ENCODE results near the gene HOXB9. TPM values are rescaled to one million over a fixed set of nuclear protein-coding genes. Genes with fewer than 3 reads are reported as not detected.

HOXB9 gene
- polyA plus RNA-seq, 4 donors = 51.6 to 75.3 (median 66.7) TPM

GRCh38 chr17:48574505-48575065, 51.6 kb downstream of the HOXB9 start:
- no peak for DNase-seq (ENCODE audit: low read depth in 4 of 4, low spot score in 3 of 4)

- no peak for DNase-seq (ENCODE audit: low read depth in 4 of 4, low spot score in 3 of 4)
Measured at GRCh38 chr17:48571826-48572417, 54.2 kb downstream of the HOXB9 start.

Other genes with a start within 250 kb of the HOXB9 start
- gene SKAP1, start 196.1 kb downstream of the HOXB9 start, polyA plus RNA-seq (ENCODE audit: insufficient read length in 4 of 4) = 10 to 100 TPM; 10.5 to 12.8 (median 12.2) TPM
- under 1 TPM; 0.27 to 0.34 (median 0.29) TPM for gene HOXB1, start 95.3 kb downstream of the HOXB9 start, polyA plus RNA-seq (ENCODE audit: insufficient read length in 4 of 4)
- gene HOXB2, start 81.2 kb downstream of the HOXB9 start, polyA plus RNA-seq (ENCODE audit: insufficient read length in 4 of 4) = 10 to 100 TPM; 43.5 to 61.1 (median 56.7) TPM
- gene HOXB4, start 48.0 kb downstream of the HOXB9 start, polyA plus RNA-seq (ENCODE audit: insufficient read length in 4 of 4) = 10 to 100 TPM in 3 of 4 donors, 1 to 10 TPM in 1; 9.3 to 12.7 (median 10.8) TPM
- 100 to 1,000 TPM; 145 to 170 (median 155) TPM for gene HOXB3, start 36.1 kb downstream of the HOXB9 start, polyA plus RNA-seq (ENCODE audit: insufficient read length in 4 of 4)
- 10 to 100 TPM; 28.8 to 38.4 (median 33.5) TPM for gene HOXB5, start 32.6 kb downstream of the HOXB9 start, polyA plus RNA-seq (ENCODE audit: insufficient read length in 4 of 4)
- 100 to 1,000 TPM in 1 of 4 donors, 10 to 100 TPM in 3; 81.5 to 108 (median 90.6) TPM for gene HOXB6, start 21.4 kb downstream of the HOXB9 start, polyA plus RNA-seq (ENCODE audit: insufficient read length in 4 of 4)
- 10 to 100 TPM; 37.4 to 44.0 (median 40.5) TPM for gene HOXB7, start 15.3 kb downstream of the HOXB9 start, polyA plus RNA-seq (ENCODE audit: insufficient read length in 4 of 4)
- 10 to 100 TPM; 47.3 to 55.5 (median 48.6) TPM for gene HOXB8, start 11.1 kb downstream of the HOXB9 start, polyA plus RNA-seq (ENCODE audit: insufficient read length in 4 of 4)
- not detected for gene PRAC1, start 96.2 kb upstream of the HOXB9 start, polyA plus RNA-seq (ENCODE audit: insufficient read length in 4 of 4)
- gene PRAC2, start 96.8 kb upstream of the HOXB9 start, polyA plus RNA-seq (ENCODE audit: insufficient read length in 4 of 4) = not detected
- not detected for gene HOXB13, start 102.4 kb upstream of the HOXB9 start, polyA plus RNA-seq (ENCODE audit: insufficient read length in 4 of 4)
- under 1 TPM; 0.35 to 0.50 (median 0.43) TPM for gene TTLL6, start 190.9 kb upstream of the HOXB9 start, polyA plus RNA-seq (ENCODE audit: insufficient read length in 4 of 4)
- 10 to 100 TPM; 70.1 to 87.4 (median 83.2) TPM for gene CALCOCO2, start 204.7 kb upstream of the HOXB9 start, polyA plus RNA-seq (ENCODE audit: insufficient read length in 4 of 4)